GM12878 (cell line): Measurements from ENCODE around the gene PJA1. TPM values are rescaled to one million over a fixed set of nuclear protein-coding genes. Genes with fewer than 3 reads are reported as not detected.

Source experiments
- ATAC-seq: fragments of 200-7000 bp; cut with Tn5 transposase; 3 replicates; pipeline ENCODE4 v1.9.1; 2020; ENCODE audit warnings: mild to moderate bottlenecking, moderate library complexity
- BruUV-seq: library from RNA; stranded (reverse); fragments of 400-500 nt; replicated peaks from 2 replicates; lab custom pipeline; 2021; lab: Mats Ljungman, UMichigan
- CTCF ChIA-PET: fragments of 300-600 bp; sonication (Branson Sonifier 250); formaldehyde crosslinking; extraction: SDS; loops from one replicate; lab custom pipeline; 2021; ENCODE audit warnings: inconsistent platforms; lab: Yijun Ruan, JAX
- POLR2A ChIA-PET: fragments of 350-600 bp; formaldehyde crosslinking; extraction: SDS; loops from one replicate; lab custom pipeline; 2021; ENCODE audit warnings: inconsistent platforms; lab: Charles Lee
- RAD21 ChIA-PET: fragments of 300-600 bp; sonication (Branson Sonifier 250); formaldehyde crosslinking; loops from one replicate; lab custom pipeline; 2023; ENCODE audit warnings: antibody characterized with exemption; ENCODE audit not compliant: unreplicated experiment; lab: Charles Lee
- SMC1A ChIA-PET: fragments of 300-600 bp; sonication (Branson Sonifier 250); formaldehyde crosslinking; loops from one replicate; lab custom pipeline; 2023; ENCODE audit not compliant: unreplicated experiment, uncharacterized antibody; lab: Charles Lee
- DNase-seq: peaks from one replicate; pipeline ENCODE4 v3.0.0-alpha.2; 2011; ENCODE audit warnings: low read depth, low spot score
- FAIRE-seq: peaks from 3 replicates; lab custom pipeline; 2011; peaks lifted over from hg19 to GRCh38; lab: Jason Lieb, UNC
- H2AFZ ChIP-seq: 2 replicates; pipeline ENCODE4 v1.6.0; 2011; ENCODE audit warnings: low read depth, low read length, control low read depth; ENCODE audit not compliant: control insufficient read depth
- H3K27ac ChIP-seq: 2 replicates; pipeline ENCODE4 v1.5.1; 2011; ENCODE audit warnings: control low read depth; ENCODE audit not compliant: control insufficient read depth, insufficient read depth
- H3K27me3 ChIP-seq, 2 experiments: replicated peaks in 1 of 2; 2 replicates each; pipeline versions ENCODE4 v1.6.0 to v1.6.1; 2011; ENCODE audit warnings: low read length in 1 of 2; ENCODE audit not compliant: control insufficient read depth in 2 of 2, insufficient read depth in 2 of 2
- H3K36me3 ChIP-seq, 2 experiments: 2 replicates each; pipeline ENCODE4 v1.5.1; 2011; ENCODE audit warnings: low read length in 1 of 2; ENCODE audit not compliant: control insufficient read depth in 2 of 2, insufficient read depth in 2 of 2
- H3K4me1 ChIP-seq: 2 replicates; pipeline ENCODE4 v1.6.1; 2011; ENCODE audit warnings: mild to moderate bottlenecking, low read length, moderate library complexity, mixed read lengths; ENCODE audit not compliant: control insufficient read depth, insufficient read depth
- H3K4me2 ChIP-seq: 2 replicates; pipeline ENCODE4 v1.6.0; 2011; ENCODE audit warnings: control low read depth; ENCODE audit not compliant: control insufficient read depth, insufficient read depth
- H3K4me3 ChIP-seq: fragments of 200-600 bp; sonication (generic); 2 replicates; pipeline ENCODE4 v1.5.1; 2016
- H3K79me2 ChIP-seq: 2 replicates; pipeline ENCODE4 v1.6.0; 2011; ENCODE audit warnings: low read length; ENCODE audit not compliant: control insufficient read depth, insufficient read depth
- H3K9ac ChIP-seq: 2 replicates; pipeline ENCODE4 v1.8.0; 2011; ENCODE audit warnings: low read length, control low read depth, mixed read lengths; ENCODE audit not compliant: control insufficient read depth, insufficient read depth
- H3K9me3 ChIP-seq: replicated peaks from 3 replicates; pipeline ENCODE4 v1.5.1; 2011; ENCODE audit warnings: mild to moderate bottlenecking, low read length; ENCODE audit not compliant: control insufficient read depth, insufficient read depth
- H4K20me1 ChIP-seq: 2 replicates; pipeline ENCODE4 v1.6.0; 2011; ENCODE audit not compliant: control insufficient read depth, insufficient read depth
- CUX1 ChIP-seq: IDR thresholded peaks from 2 replicates; pipeline ENCODE4 v1.6.1; 2012; ENCODE audit warnings: improper control_type of control experiment, low read depth, low read length; ENCODE audit not compliant: insufficient replicate concordance
- EED ChIP-seq: sonication (generic); IDR thresholded peaks from 2 replicates; pipeline ENCODE4 v1.6.1; 2016; ENCODE audit warnings: antibody characterized with exemption, low read depth
- PRDM15 ChIP-seq: fragments of 450-650 bp; formaldehyde crosslinking; IDR thresholded peaks from 2 replicates; pipeline ENCODE4 v1.4.0; 2020; ENCODE audit warnings: mild to moderate bottlenecking, moderate library complexity
- RUNX3 ChIP-seq: IDR thresholded peaks from 2 replicates; pipeline ENCODE4 v1.6.1; 2012; ENCODE audit warnings: low read length, inconsistent platforms
- SRF ChIP-seq, 2 experiments: IDR thresholded peaks; 2 replicates each; pipeline ENCODE4 v1.6.1; 2011; ENCODE audit warnings: low read depth in 2 of 2, low read length in 2 of 2, mild to moderate bottlenecking in 1 of 2, moderate library complexity in 1 of 2
- TARDBP ChIP-seq: IDR thresholded peaks from 2 replicates; pipeline ENCODE4 v1.6.1; 2016; ENCODE audit warnings: borderline replicate concordance
- USF2 ChIP-seq: IDR thresholded peaks from 2 replicates; pipeline ENCODE4 v1.6.1; 2011; ENCODE audit warnings: low read depth, low read length, improper control_type of control experiment, borderline replicate concordance
- YBX1 ChIP-seq: fragments of 450-650 bp; IDR thresholded peaks from 2 replicates; pipeline ENCODE4 v1.6.1; 2016; ENCODE audit warnings: antibody characterized with exemption
- WGBS: methylation state at CpG from one replicate; pipeline ENCODE4 v1.1.6; 2016; ENCODE audit warnings: low lambda C conversion rate; ENCODE audit not compliant: insufficient replicate concordance, insufficient coverage; ENCODE audit errors: missing lambda C conversion rate; 5-methylcytosine and 5-hydroxymethylcytosine counted together
- in situ Hi-C: fragments of 300-500 bp; cut with MboI; formaldehyde crosslinking; loops from 9 replicates; pipeline ENCODE4 v1.14.3; 2018; ENCODE audit warnings: mixed read lengths
- intact Hi-C: fragments of 100-400 bp; cut with micrococcal nuclease; formaldehyde crosslinking; loops from one replicate; pipeline ENCODE4 v1.14.2; 2022; ENCODE audit not compliant: unreplicated experiment
- polyA plus RNA-seq, 11 experiments: library from polyadenylated mRNA; depleted of rRNA in 4 of 11; unstranded in 6 of 11; stranded (reverse) in 5 of 11; fragments of >200 nt; fragmentation: Nextera tagmentation in 4 of 11; fragmentation: Illumina TruSeq in 1 of 11; extraction: Ambion mirVana in 4 of 11; extraction: Trizol in 1 of 11; gene quantifications; 1 replicate in 1 of 11; 2 replicates in 10 of 11; pipeline versions ENCODE4 v1.2.1 to v1.2.3, GENCODE V29; 2011 to 2016; ENCODE audit warnings: inconsistent platforms in 2 of 11, missing spikeins in 2 of 11, low read depth in 1 of 11
- total RNA-seq, 4 experiments: library from RNA; depleted of rRNA in 3 of 4; stranded (reverse); fragments of >200 nt in 3 of 4; fragmentation: Illumina TruSeq in 1 of 4; extraction: Trizol in 1 of 4; gene quantifications; 2 replicates each; pipeline versions ENCODE4 v1.2.1 to v1.2.3, GENCODE V29; 2013 to 2021

Gene PJA1
- total and polyA plus RNA-seq, 10 of the 15 experiments (the other 5 are each of a cell fraction or from before 2014, with no cell fraction given): 5.2 to 19.5 (median 10.8) TPM

- no peak for TF ChIP-seq USF2
- no peak for TF ChIP-seq YBX1
- TF ChIP-seq, all 136 proteins: peak for 0
Observed at GRCh38 chrX:69149466-69150280, 15.6 kb downstream of the PJA1 start (continued).

GRCh38 chrX:69148946-69149345 lies 16.3 kb downstream of the PJA1 start:
- Histone ChIP-seq H4K20me1 (no peaks in the 10 kb centered on the region), H3K9ac (no peak overlapping the region), H2AFZ (no peak overlapping the region), H3K36me3 (no peaks in the 10 kb centered on the region), H3K79me2 (no peaks in the 10 kb centered on the region), H3K4me3 (no peak overlapping the region), H3K4me2 (no peak overlapping the region), H3K4me1 (no peaks in the 10 kb centered on the region), H3K9me3 (no peaks in the 10 kb centered on the region), H3K27ac (no peak overlapping the region), H3K27me3 (no peaks in the 10 kb centered on the region; a peak in 1 of 4 replicates)
- FAIRE-seq (no peak), ATAC-seq (no peak), DNase-seq (no peak)
- ChIA-PET SMC1A (no interaction called here), CTCF (no interaction called here), RAD21 (no interaction called here), POLR2A (no interaction called here)
- no TSS peak for BruUV-seq
- 43% methylated on average over 5 of the region's 5 CpGs for WGBS
- in situ Hi-C loops (no loop called here), intact Hi-C loops (no loop called here)
- TF ChIP-seq CUX1 (no peak), PRDM15 (CRISPR knock-in tag) (no peak), TARDBP (no peak), RUNX3 (no peak), EED (no peak), SRF (IDR thresholded peaks at IDR 0.05; ENCODE audit: low read depth in 2 of 2, low read length in 2 of 2) (no peak)
